Naive thymus-derived CD4-positive, alpha-beta T cell (primary cell): ENCODE results near the gene FBRSL1. TPM values are rescaled to one million over a fixed set of nuclear protein-coding genes. Genes with fewer than 3 reads are reported as not detected.
"Not testable (repeated sequence)": the region's sequence is repeated elsewhere in the genome, so short reads cannot be mapped to it uniquely, and the experiment has no call there.

Source experiments
- ATAC-seq: fragments of 150-1000 bp; cut with Tn5 transposase; 2 replicates; pipeline ENCODE4 v1.10.0; 2021; ENCODE audit warnings: mild to moderate bottlenecking, moderate library complexity
- CTCF ChIA-PET: fragments of 350-600 bp; sonication (Branson Sonifier 250); formaldehyde crosslinking; loops from one replicate; lab custom pipeline; 2021; ENCODE audit warnings: antibody characterized with exemption; lab: Charles Lee
- POLR2A ChIA-PET: fragments of 350-600 bp; sonication (Branson Sonifier 250); formaldehyde crosslinking; loops from one replicate; lab custom pipeline; 2021; ENCODE audit warnings: antibody characterized with exemption, inconsistent platforms; lab: Charles Lee
- DNase-seq, 9 donors: peaks; one replicate each; pipeline versions ENCODE4 v3.0.0 to v3.0.0-alpha.2; 2020 to 2022; ENCODE audit warnings: mixed read lengths in 1 of 9
- H3K27ac ChIP-seq: one replicate; pipeline ENCODE4 v1.7.0; 2013; ENCODE audit warnings: mild to moderate bottlenecking, low read depth, low read length, moderate library complexity
- H3K27me3 ChIP-seq, 2 donors: one replicate each; pipeline ENCODE4 v1.7.0; 2013; ENCODE audit warnings: low read length in 2 of 2, mild to moderate bottlenecking in 2 of 2, moderate library complexity in 2 of 2; ENCODE audit not compliant: control insufficient read depth in 2 of 2, insufficient read depth in 2 of 2
- H3K36me3 ChIP-seq, 3 experiments: 1 replicate in 2 of 3; 2 replicates in 1 of 3; pipeline ENCODE4 v1.7.0; 2013; ENCODE audit warnings: low read length in 3 of 3, mild to moderate bottlenecking in 3 of 3, moderate library complexity in 1 of 3; ENCODE audit not compliant: insufficient read depth in 3 of 3, control insufficient read depth in 2 of 3
- H3K4me1 ChIP-seq, 2 donors: one replicate each; pipeline ENCODE4 v1.7.0; 2013; ENCODE audit warnings: low read length in 2 of 2, mild to moderate bottlenecking in 2 of 2, moderate library complexity in 1 of 2; ENCODE audit not compliant: control insufficient read depth in 2 of 2, insufficient read depth in 2 of 2
- H3K4me3 ChIP-seq: 2 replicates; pipeline ENCODE4 v1.7.0; 2013; ENCODE audit warnings: mild to moderate bottlenecking, low read length
- H3K9me3 ChIP-seq, 3 experiments: 1 replicate in 2 of 3; 2 replicates in 1 of 3; pipeline ENCODE4 v1.7.0; 2013; ENCODE audit warnings: low read length in 3 of 3; ENCODE audit not compliant: control insufficient read depth in 2 of 3
- H3K27ac Mint-ChIP-seq, 9 donors: one replicate each; pipeline ENCODE4 v1.8.0; 2020 to 2022; ENCODE audit warnings: mixed read lengths in 9 of 9, mild to moderate bottlenecking in 8 of 9, moderate library complexity in 5 of 9, inconsistent platforms in 2 of 9
- H3K27me3 Mint-ChIP-seq, 5 donors: one replicate each; pipeline ENCODE4 v1.8.0; 2021 to 2022; ENCODE audit warnings: mixed read lengths in 5 of 5, mild to moderate bottlenecking in 1 of 5
- H3K36me3 Mint-ChIP-seq, 5 donors: one replicate each; pipeline ENCODE4 v1.8.0; 2020 to 2022; ENCODE audit warnings: mixed read lengths in 5 of 5, mild to moderate bottlenecking in 3 of 5, inconsistent platforms in 1 of 5
- H3K4me1 Mint-ChIP-seq, 7 donors: one replicate each; pipeline ENCODE4 v1.8.0; 2020 to 2022; ENCODE audit warnings: mixed read lengths in 7 of 7, mild to moderate bottlenecking in 3 of 7, inconsistent platforms in 1 of 7
- H3K4me3 Mint-ChIP-seq, 10 donors: one replicate each; pipeline ENCODE4 v1.8.0; 2020 to 2022; ENCODE audit warnings: mild to moderate bottlenecking in 10 of 10, mixed read lengths in 10 of 10, moderate library complexity in 6 of 10, inconsistent platforms in 2 of 10
- H3K9me3 Mint-ChIP-seq, 11 donors: one replicate each; pipeline ENCODE4 v1.8.0; 2020 to 2022; ENCODE audit warnings: mixed read lengths in 11 of 11, mild to moderate bottlenecking in 4 of 11, inconsistent platforms in 1 of 11, moderate library complexity in 1 of 11
- intact Hi-C, 2 donors: fragments of 100-400 bp; cut with micrococcal nuclease; formaldehyde crosslinking; loops; one replicate each; pipeline ENCODE4 v1.15.1; 2023
- polyA plus RNA-seq, 2 donors: library from polyadenylated mRNA; unstranded; fragments of 300-500 nt; fragmentation: Illumina TruSeq; gene quantifications; one replicate each; pipeline ENCODE4 v1.2.3, GENCODE V29; 2021
- total RNA-seq, 6 experiments: library from RNA in 5 of 6; stranded (reverse) in 5 of 6; gene quantifications; 1 replicate in 5 of 6; 2 replicates in 1 of 6; pipeline ENCODE4 v1.2.3 and lab custom pipeline; 2021 to 2026

The FBRSL1 gene
- total and polyA plus RNA-seq, 7 experiments from 2014 or later: 0.77 to 105 (median 90.9) TPM

- peaks cover 0 to under 1% (median 0%) of the 10 kb centered on the region in 5 donors for H3K27me3 Mint-ChIP-seq
- peak; percentile 79 for ATAC-seq
- peaks cover 0 to 2% of the 10 kb centered on the region in 2 donors for H3K4me1 ChIP-seq
- no peak overlapping the region for H3K27ac Mint-ChIP-seq
- no peaks in the 10 kb centered on the region for H3K36me3 ChIP-seq
- no peak overlapping the region for H3K4me3 ChIP-seq
- H3K27ac ChIP-seq: no peak overlapping the region
- peak overlapping the region in 1 of 10 donors; percentile 28 for H3K4me3 Mint-ChIP-seq
- ChIA-PET CTCF (no interaction called here), POLR2A (interaction anchor here (0.9 to 3.2 kb wide), 5 partner anchors 17 to 33 kb away, joined by 3 to 12 read pairs (median 4); no protein-coding TSS in a partner anchor)
- peaks cover 0 to 28% (median 10%) of the 10 kb centered on the region in 7 donors for H3K4me1 Mint-ChIP-seq
- no peaks in the 10 kb centered on the region for H3K9me3 ChIP-seq
- no peak for DNase-seq
- H3K27me3 ChIP-seq: peaks cover 0 to 6% of the 10 kb centered on the region in 2 donors
- intact Hi-C loops: no loop called here
- H3K9me3 Mint-ChIP-seq: peaks cover 0 to 3% (median 0%) of the 10 kb centered on the region in 11 donors
- H3K36me3 Mint-ChIP-seq: no peaks in the 10 kb centered on the region
These were observed 27.2 kb upstream of the FBRSL1 start for GRCh38 chr12:132462788-132463187.

GRCh38 chr12:132463284-132463924 is 26.5 kb upstream of the FBRSL1 start:
- H3K27me3 ChIP-seq, ATAC-seq, H3K4me3 Mint-ChIP-seq, H3K27ac Mint-ChIP-seq, H3K4me1 ChIP-seq, intact Hi-C loops, H3K36me3 ChIP-seq, H3K27ac ChIP-seq, H3K27me3 Mint-ChIP-seq, H3K36me3 Mint-ChIP-seq, H3K9me3 Mint-ChIP-seq, H3K9me3 ChIP-seq, H3K4me3 ChIP-seq, DNase-seq, CTCF ChIA-PET: not testable (repeated sequence)
- peaks cover 3 to 30% (median 17%) of the 10 kb centered on the region in 7 donors for H3K4me1 Mint-ChIP-seq
- POLR2A ChIA-PET: interaction anchor here (0.9 to 3.2 kb wide), 4 partner anchors 17 to 25 kb away, joined by 3 to 12 read pairs (median 5); no protein-coding TSS in a partner anchor

DNA sequence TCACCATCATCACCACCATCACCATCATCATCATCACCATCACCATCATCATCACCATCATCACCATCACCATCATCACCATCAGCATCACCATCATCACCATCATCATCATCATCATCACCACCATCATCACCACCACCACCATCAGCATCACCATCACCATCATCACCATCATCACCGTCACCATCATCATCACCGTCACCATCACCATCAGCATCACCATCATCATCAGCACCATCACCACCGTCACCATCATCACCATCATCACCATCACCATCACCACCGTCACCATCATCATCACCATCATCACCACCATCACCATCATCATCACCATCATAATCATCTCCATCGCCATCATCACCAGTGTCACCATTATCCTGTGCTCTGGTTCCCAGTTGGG is 25.6 kb upstream of the FBRSL1 start:
- intact Hi-C loops, H3K27ac Mint-ChIP-seq, H3K27me3 ChIP-seq, CTCF ChIA-PET, H3K9me3 ChIP-seq, H3K4me3 Mint-ChIP-seq, H3K4me1 ChIP-seq, H3K4me3 ChIP-seq, H3K36me3 ChIP-seq, ATAC-seq, DNase-seq, POLR2A ChIA-PET, H3K9me3 Mint-ChIP-seq, H3K36me3 Mint-ChIP-seq, H3K27ac ChIP-seq: not testable (repeated sequence)
- Mint-ChIP-seq H3K27me3 (peaks cover 0 to 10% (median 0%) of the 10 kb centered on the region in 5 donors), H3K4me1 (peaks cover 6 to 39% (median 20%) of the 10 kb centered on the region in 7 donors)

- Mint-ChIP-seq H3K36me3 (no peaks in the 10 kb centered on the region), H3K4me1 (peaks cover 11 to 44% (median 25%) of the 10 kb centered on the region in 7 donors), H3K9me3 (peaks cover 0 to 3% (median 0%) of the 10 kb centered on the region in 11 donors), H3K27ac (no peak overlapping the region), H3K27me3 (peaks cover 0 to 15% (median 0%) of the 10 kb centered on the region in 5 donors), H3K4me3 (no peak overlapping the region)
- H3K4me1 ChIP-seq: peaks cover 7 to 10% of the 10 kb centered on the region in 2 donors
- H3K4me3 ChIP-seq: no peak overlapping the region
- H3K36me3 ChIP-seq: no peaks in the 10 kb centered on the region
- CTCF ChIA-PET: no interaction called here
- ATAC-seq (no peak), DNase-seq (no peak)
- intact Hi-C loops: no loop called here
- no peaks in the 10 kb centered on the region for H3K9me3 ChIP-seq
- POLR2A ChIA-PET: no interaction called here
- H3K27me3 ChIP-seq: peaks cover 0 to 6% of the 10 kb centered on the region in 2 donors
- H3K27ac ChIP-seq: no peak overlapping the region
These were observed 25.1 kb upstream of the FBRSL1 start for GRCh38 chr12:132464820-132465219.

- peak overlapping the region in 3 of 10 donors; percentile 46 to 61 (median 58) for H3K4me3 Mint-ChIP-seq
- DNase-seq (no peak), ATAC-seq (no peak)
- Histone ChIP-seq H3K36me3 (no peaks in the 10 kb centered on the region), H3K4me3 (no peak overlapping the region), H3K27ac (no peak overlapping the region), H3K9me3 (no peaks in the 10 kb centered on the region), H3K4me1 (peaks cover 8 to 14% of the 10 kb centered on the region in 2 donors), H3K27me3 (peaks cover 0 to 6% of the 10 kb centered on the region in 2 donors)
- peaks cover 12 to 50% (median 31%) of the 10 kb centered on the region in 7 donors for H3K4me1 Mint-ChIP-seq
- POLR2A ChIA-PET: no interaction called here
- peak overlapping the region in 3 of 9 donors; percentile 75 to 77 (median 76) for H3K27ac Mint-ChIP-seq
- H3K27me3 Mint-ChIP-seq: peaks cover 0 to 18% (median 0%) of the 10 kb centered on the region in 5 donors
- H3K36me3 Mint-ChIP-seq: no peaks in the 10 kb centered on the region
- intact Hi-C loops: no loop called here
- CTCF ChIA-PET: no interaction called here
- H3K9me3 Mint-ChIP-seq: peaks cover 0 to 3% (median 0%) of the 10 kb centered on the region in 11 donors
These were observed 24.4 kb upstream of the FBRSL1 start for GRCh38 chr12:132465269-132466190.

DNA sequence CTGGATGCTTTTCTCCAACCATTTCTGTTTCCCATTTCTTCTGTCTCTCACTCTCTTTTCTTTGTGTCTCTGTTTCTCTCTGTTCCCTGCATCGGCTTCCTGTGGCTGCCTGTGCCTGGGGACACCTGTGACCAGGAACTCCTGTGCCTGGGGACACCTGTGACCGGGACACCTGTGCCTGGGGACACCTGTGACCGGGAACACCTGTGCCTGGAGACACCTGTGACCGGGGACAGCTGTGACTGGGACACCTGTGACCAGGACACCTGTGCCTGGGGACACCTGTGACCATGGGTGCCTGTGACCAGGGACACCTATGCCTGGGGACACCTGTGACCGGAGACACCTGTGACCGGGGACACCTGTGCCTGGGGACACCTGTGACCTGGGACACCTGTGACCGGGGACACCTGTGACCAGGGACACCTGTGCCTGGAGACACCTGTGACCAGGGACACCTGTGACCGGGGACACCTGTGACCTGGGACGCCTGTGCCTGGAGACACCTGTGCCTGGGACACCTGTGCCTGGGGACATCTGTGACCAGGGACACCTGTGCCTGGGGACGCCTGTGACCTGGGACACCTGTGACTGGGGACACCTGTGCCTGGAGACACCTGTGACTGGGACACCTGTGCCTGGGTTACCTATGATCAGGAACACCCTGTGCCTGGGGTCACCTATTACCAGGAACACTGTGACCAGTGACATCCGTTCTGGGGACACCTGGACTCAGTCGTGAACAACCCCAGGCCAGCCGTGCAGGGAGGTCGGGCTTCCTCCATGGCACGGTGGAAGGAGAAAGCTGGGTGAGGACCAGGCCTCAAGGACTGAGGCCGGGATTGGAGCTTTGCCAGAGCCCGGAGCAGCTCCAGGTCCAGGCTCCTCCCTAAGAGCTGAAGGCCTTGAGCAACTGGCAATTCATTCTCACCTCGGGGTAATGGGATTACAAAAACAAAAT is 23.4 kb upstream of the FBRSL1 start:
- intact Hi-C loops: no loop called here

More for the DNA sequence above, 23.4 kb upstream of the FBRSL1 start:
- peaks cover 0 to 22% (median 0%) of the 10 kb centered on the region in 5 donors for H3K27me3 Mint-ChIP-seq
- H3K4me1 ChIP-seq: peaks cover 8 to 21% of the 10 kb centered on the region in 2 donors
- DNase-seq (no peak), ATAC-seq (no peak)
- no peaks in the 10 kb centered on the region for H3K36me3 Mint-ChIP-seq
- ChIA-PET POLR2A (interaction anchor here (0.7 to 1.0 kb wide), 2 partner anchors 21 to 123 kb away, joined by 3 read pairs; no protein-coding TSS in a partner anchor), CTCF (no interaction called here)
- H3K36me3 ChIP-seq: no peaks in the 10 kb centered on the region
- peaks cover 0 to 6% of the 10 kb centered on the region in 2 donors for H3K27me3 ChIP-seq
- H3K4me3 ChIP-seq: no peak overlapping the region
- peaks cover 16 to 54% (median 37%) of the 10 kb centered on the region in 7 donors for H3K4me1 Mint-ChIP-seq
- H3K4me3 Mint-ChIP-seq: peak overlapping the region in 5 of 10 donors; percentile 34 to 66 (median 58)
- peaks cover 0 to 4% (median 0%) of the 10 kb centered on the region in 11 donors for H3K9me3 Mint-ChIP-seq
- H3K27ac ChIP-seq: no peak overlapping the region
- peak overlapping the region in 4 of 9 donors; percentile 1 to 77 (median 76) for H3K27ac Mint-ChIP-seq
- no peaks in the 10 kb centered on the region for H3K9me3 ChIP-seq
